GM21528 (cell line): ENCODE data around the gene ATAT1.
"Not testable (repeated sequence)": the region's sequence is repeated elsewhere in the genome, so short reads cannot be mapped to it uniquely, and the experiment has no call there.

Experiments used
- ATAC-seq: cut with Tn5 transposase; IDR thresholded peaks from one replicate; pipeline ENCODE4 v1.9.1; 2021; ENCODE audit warnings: mild to moderate bottlenecking, moderate library complexity; ENCODE audit not compliant: unreplicated experiment, low FRiP score

Gene ATAT1

GRCh38 chr6:30626484-30627366 is at the start of gene ATAT1:
Gene ATAT1, plus strand, starts transcription at chr6:30626874.
- peak; percentile 71 for ATAC-seq

DNA sequence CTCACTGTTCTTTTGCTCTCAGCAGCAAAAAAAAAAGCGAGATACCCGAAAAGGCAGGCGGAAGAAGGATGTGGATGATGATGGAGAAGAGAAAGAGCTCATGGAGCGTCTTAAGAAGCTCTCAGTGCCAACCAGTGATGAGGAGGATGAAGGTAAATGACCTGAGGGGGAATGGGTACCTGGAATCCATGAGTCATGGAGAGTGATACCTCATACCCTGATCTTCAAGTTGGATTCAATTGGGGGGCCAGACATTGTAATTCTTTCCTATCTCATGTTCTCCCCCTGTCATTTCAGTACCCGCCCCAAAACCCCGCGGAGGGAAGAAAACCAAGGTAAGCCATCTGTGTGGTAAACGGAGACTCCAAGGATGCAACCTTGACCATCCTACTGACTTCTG is 48.6 kb upstream of the ATAT1 start:
- no peak for ATAC-seq

DNA sequence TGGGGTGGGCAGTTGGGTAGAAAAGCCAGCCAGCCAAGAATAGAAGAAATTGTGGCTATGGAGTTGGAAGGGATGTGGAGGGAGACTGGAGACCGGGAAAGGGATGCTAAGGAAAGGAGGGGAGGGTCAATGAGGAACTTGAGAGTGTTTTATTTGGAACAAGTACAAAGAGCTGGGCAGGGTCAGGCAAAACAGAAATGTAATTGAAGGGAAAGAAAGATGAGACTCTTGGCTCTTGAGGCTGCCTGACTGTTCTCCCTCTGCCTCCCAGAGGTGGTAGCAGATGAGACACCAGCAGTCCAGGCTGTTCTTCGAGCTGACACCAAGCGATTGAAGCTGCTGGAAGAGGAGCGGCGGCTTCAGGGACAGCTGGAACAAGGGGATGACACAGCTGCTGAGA is 42.8 kb upstream of the ATAT1 start:
- no peak for ATAC-seq

DNA sequence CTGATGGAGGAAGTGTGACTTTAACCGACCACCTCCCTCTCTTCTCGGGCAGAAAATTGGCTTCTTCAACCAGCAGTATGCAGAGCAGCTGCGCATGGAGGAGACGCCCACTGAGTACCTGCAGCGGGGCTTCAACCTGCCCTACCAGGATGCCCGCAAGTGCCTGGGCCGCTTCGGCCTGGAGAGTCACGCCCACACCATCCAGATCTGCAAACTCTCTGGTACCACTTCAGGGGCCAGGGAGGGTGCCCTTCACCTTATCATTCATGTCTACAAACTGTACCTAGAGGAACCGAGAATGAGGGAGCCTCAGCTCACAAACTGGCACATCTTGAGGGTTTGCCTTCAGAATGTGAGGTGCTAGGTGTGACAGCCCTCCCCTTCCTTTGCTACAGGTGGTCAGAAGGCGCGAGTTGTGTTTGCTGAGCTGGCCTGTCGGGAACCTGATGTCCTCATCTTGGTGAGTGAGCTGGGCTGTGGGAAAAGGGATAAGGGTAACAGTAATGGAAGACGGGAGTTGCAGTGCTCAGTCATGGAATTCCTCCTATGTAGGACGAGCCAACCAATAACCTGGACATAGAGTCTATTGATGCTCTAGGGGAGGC is 36.8 kb upstream of the ATAT1 start:
- no peak for ATAC-seq

DNA sequence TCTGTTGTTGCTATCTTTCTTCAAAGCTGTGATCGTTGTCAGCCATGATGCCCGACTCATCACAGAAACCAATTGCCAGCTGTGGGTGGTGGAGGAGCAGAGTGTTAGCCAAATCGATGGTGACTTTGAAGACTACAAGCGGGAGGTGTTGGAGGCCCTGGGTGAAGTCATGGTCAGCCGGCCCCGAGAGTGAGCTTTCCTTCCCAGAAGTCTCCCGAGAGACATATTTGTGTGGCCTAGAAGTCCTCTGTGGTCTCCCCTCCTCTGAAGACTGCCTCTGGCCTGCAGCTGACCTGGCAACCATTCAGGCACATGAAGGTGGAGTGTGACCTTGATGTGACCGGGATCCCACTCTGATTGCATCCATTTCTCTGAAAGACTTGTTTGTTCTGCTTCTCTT is 36.2 kb upstream of the ATAT1 start:
- ATAC-seq = no peak

- ATAC-seq = no peak
Measured at GRCh38 chr6:30591008-30591407, 35.7 kb upstream of the ATAT1 start.

- ATAC-seq = no peak
Measured at GRCh38 chr6:30592287-30592686, 34.4 kb upstream of the ATAT1 start.

- ATAC-seq = not testable (repeated sequence)
Measured at GRCh38 chr6:30597315-30598144, 29.1 kb upstream of the ATAT1 start.

GRCh38 chr6:30598912-30599624 is 27.6 kb upstream of the ATAT1 start:
- ATAC-seq = no peak

DNA sequence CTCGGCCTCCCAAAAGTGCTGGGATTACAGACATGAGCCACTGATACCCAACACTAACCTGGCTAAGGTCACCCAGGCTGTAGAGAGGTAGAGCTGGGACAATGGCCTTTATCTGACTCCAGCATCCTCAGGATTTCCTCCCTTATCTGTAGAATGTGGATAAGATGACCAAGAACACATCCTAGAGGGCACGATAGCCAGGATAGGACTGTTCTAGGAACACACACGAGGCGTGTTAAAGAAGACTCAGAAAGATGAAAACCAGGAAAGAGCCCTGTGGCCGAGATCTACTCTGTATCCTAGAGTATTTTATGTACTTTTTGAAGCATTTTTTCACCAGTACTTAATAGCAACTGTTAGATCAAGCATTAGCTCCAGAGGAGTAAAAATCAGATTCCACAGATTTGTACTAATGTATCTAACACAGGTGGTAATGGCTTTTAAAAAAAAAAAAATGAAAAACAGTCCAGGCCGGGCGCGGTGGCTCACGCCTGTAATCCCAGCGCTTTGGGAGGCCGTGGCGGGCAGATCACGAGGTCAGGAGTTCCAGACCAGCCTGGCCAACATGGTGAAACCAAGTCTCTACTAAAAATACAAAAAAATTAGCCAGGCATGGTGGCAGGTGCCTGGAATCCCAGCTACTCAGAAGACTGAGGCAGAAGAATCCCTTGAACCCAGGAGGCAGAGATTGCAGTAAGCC is 26.9 kb upstream of the ATAT1 start:
- no peak for ATAC-seq

GRCh38 chr6:30600451-30600961 is 26.2 kb upstream of the ATAT1 start:
- no peak for ATAC-seq

DNA sequence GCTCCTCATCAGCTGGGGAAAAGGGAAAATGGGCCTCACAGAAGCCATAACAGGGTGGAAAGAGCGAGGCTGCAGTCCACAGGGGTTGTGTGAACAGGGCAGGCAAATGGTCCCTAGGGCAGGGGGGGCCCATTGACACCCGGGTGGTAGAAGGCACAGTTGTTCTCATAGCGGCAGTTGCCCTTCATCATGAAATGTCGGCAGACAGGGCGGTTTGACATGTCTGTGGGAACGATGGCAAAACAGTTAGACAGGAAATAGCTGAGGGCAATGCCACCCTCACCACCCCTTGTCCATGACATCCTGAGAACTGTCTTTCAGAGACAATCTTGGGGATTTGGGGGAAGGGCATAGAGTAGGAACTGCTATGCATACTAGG is 25.2 kb upstream of the ATAT1 start:
- ATAC-seq = no peak

DNA sequence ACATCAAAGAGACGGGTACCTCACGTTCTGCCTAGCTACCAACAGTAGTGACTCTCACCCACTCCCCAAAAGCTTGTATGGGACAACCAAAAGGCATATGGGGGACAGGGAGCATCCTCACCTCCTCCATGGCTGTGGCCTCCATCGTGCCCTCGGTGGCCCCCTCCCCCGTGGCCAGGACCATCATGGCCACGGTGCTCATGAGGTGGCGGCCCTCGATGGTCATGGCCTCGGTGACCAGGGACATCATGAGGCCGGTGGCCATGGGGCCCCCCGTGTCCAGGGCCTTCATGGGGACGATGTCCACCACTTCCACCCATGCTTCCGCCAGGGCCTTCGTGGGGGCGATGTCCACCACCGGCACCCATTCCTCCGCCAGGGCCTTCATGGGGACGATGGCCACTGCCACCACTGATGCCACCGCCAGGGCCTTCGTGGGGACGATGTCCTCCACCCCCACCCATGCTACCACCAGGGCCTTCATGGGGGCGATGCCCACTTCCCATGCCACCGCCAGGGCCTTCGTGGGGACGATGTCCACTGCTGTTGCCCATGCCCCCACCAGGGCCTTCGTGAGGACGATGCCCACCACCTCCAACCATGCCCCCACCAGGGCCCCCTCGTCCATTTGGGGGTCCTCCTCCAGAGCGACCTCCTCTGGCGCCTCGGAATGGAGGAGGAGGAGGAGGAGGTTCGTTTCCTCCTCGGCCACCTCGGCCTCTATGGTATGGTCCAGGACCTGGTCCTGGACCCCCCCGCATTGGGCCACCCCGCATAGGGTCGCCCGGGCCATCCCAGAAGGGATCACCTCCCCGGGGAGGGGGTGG is 24.6 kb upstream of the ATAT1 start:
- ATAC-seq = no peak

DNA sequence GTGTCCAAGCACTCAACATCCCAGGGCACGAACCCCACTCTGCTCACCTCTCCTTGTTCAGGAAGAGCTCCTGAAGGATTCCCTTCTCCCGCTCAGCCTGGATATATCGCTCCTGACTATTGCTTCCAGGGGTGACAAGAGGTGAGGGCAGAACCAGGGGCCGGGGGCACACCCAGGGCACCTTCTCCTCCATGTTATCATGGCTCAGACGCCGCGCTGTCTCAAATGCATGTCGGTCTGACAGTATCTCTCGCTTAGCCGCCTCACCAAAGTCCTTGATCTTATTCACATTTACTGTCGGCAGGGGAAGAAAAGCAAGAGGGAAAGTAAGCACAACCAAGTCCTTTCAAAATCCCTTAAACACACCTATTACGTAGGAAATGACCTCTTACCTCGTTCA is 22.7 kb upstream of the ATAT1 start:
- no peak for ATAC-seq

DNA sequence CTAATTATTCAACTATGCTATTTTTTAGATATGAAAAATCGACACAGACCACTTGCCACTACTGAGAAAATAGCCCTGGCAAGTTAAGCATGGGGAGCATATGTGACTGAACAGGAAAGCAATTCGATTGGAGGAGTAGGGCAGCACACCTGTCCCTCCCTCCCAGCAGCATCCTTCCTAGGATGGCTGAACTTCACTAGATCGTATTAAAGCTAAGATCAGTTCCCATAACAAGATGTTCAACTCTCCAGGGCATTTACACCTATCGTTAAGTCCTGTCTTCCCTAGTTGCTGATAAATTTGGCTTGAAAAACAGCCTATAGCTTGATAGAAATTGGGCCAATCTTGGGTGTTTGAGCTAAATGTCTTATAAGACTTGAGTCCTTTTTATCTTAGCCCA is 16.6 kb upstream of the ATAT1 start:
- no peak for ATAC-seq

- no peak for ATAC-seq
Measured at GRCh38 chr6:30611150-30611855, 15.4 kb upstream of the ATAT1 start.

DNA sequence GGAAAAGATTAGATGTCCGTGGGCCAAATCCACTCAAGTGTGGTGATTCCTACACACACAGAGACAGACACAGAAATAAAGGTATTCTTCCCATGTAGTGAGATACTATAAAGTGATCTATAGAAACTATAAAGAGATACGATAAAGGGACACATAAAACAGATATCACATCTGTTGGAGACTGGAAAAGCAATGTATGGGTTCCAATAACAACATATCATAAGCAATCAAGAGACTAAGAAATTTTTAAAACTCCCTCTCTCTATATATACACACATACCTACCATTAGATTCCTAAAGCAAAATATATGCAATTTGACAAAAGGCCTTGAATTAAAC is 14.8 kb upstream of the ATAT1 start:
- ATAC-seq = no peak

GRCh38 chr6:30612213-30612612 is 14.5 kb upstream of the ATAT1 start:
- no peak for ATAC-seq
